Activated T-cell treated with anti-CD3 and anti-CD28 coated beads, Interleukin-2, amount 50 U/mL, for 4 hours (primary cell): Measurements from ENCODE around the gene KLF11. TPM values are rescaled to one million over a fixed set of nuclear protein-coding genes. Genes with fewer than 3 reads are reported as not detected.
A peak's percentile ranks its signal among the peaks of the same experiment; 100 is the strongest.

Experiments
- ATAC-seq, 2 donors: fragments of 200-7000 bp; cut with Tn5 transposase; one replicate each; pipeline ENCODE4 v1.10.0; 2021
- DNase-seq: peaks from one replicate; pipeline ENCODE4 v3.0.0-alpha.2; 2020
- H3K27me3 Mint-ChIP-seq: one replicate; pipeline ENCODE4 v1.8.0; 2021; ENCODE audit warnings: low read depth, mixed read lengths
- H3K36me3 Mint-ChIP-seq: one replicate; pipeline ENCODE4 v1.8.0; 2022; ENCODE audit warnings: mixed read lengths; ENCODE audit not compliant: insufficient read depth
- H3K4me1 Mint-ChIP-seq: one replicate; pipeline ENCODE4 v1.8.0; 2021; ENCODE audit warnings: low read depth, mixed read lengths
- H3K4me3 Mint-ChIP-seq: one replicate; pipeline ENCODE4 v1.8.0; 2021; ENCODE audit warnings: mild to moderate bottlenecking, moderate library complexity, mixed read lengths
- H3K9me3 Mint-ChIP-seq: one replicate; pipeline ENCODE4 v1.8.0; 2021; ENCODE audit warnings: mixed read lengths
- total RNA-seq, 3 donors: library from RNA; stranded (reverse); gene quantifications; one replicate each; pipeline ENCODE4 v1.2.1, GENCODE V29; 2021

The KLF11 gene
- total RNA-seq, 3 donors from 2014 or later, result 5.2 to 10.2 (median 5.7) TPM

DNA sequence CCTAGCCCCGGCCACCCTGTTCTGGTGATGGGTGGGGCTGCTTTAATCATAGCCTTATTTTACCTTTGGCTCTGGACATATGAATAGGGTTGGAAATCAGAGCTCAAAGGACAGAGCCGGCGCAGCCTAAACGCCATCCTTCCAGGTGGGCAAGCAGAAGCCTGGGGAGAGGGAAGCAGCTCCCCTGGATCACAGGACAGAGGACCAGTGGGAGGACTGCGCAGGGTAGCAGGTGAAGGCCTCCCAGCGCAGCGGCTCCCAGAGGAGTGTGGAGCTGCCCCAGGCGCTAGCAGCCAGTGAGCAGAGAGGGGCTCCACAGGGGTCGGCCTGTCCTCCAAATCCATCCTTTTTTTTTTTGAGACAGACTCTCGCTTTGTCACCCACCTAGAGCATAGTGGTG is 53.3 kb downstream of the KLF11 start:
- no peak overlapping the region for H3K4me3 Mint-ChIP-seq
- H3K9me3 Mint-ChIP-seq, result no peaks in the 10 kb centered on the region
- DNase-seq (no peak), ATAC-seq (no peak)
- no peaks in the 10 kb centered on the region for H3K36me3 Mint-ChIP-seq
- H3K27me3 Mint-ChIP-seq, result peaks cover 51% of the 10 kb centered on the region
- no peaks in the 10 kb centered on the region for H3K4me1 Mint-ChIP-seq

DNA sequence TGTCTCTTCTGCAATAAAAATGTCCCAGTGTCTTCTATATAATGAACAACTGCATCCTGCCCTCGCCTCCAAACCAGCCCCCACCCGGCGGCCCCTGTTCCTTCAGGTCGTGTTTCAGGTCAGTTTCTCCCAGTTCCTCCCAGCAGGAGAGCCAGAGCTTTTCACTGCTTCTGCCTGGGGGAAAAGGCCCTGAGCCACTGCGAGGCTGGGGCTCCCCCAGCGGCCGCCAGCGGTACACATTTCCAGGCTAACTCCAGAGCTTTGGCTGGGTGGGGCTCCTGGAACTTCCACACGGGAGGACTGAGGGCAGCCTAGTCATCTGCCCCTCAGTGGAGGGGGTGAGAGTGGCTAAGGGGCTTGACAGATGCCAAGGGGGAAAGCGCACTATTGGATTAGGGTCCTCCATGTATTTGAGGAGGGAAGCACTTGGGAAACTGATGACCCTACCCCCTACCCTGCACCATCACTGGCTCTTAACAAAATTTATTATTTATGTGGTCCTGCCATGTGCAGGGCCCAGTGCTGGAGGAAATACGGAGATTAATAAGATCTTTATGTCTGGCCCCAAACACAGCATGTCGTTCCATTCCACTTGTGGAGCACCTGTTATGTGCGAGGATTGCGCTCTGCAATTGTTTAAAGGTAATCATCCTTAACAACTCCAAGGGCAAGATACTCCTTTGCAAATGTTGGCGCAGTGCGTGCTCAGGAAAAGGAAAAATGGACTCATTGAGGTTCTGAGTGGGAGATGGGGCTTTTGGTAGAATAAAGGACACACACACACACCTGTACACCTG is 54.2 kb downstream of the KLF11 start:
- ATAC-seq, result peak; percentile 88 to 90

DNA sequence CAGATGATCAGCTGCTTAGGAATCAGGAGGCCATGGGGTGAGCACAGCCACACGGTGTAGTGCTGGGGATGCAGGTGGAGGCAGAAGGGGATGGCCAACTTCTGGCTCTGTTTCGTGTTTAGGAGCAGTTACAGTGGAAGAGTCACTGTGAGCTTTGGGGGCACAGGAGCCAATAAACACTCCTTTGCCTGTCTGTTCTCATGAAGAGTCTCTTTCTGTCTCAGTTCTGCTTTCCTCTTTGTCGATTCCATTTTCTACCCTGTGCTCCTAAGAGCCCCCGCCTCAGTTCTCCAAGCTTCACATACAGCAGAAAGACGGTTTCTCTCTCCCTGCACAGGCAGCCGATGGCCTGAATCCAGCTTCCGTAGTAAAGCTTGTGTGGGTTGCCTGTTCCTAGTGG is 58.1 kb downstream of the KLF11 start:
- Mint-ChIP-seq H3K36me3 (no peaks in the 10 kb centered on the region), H3K4me3 (no peak overlapping the region), H3K27me3 (peaks cover 12% of the 10 kb centered on the region), H3K4me1 (no peaks in the 10 kb centered on the region), H3K9me3 (peaks cover 2% of the 10 kb centered on the region)
- DNase-seq (no peak), ATAC-seq (no peak)

More for the DNA sequence above, 54.2 kb downstream of the KLF11 start:
- no peaks in the 10 kb centered on the region for H3K4me1 Mint-ChIP-seq
- no peaks in the 10 kb centered on the region for H3K36me3 Mint-ChIP-seq
- peaks cover 44% of the 10 kb centered on the region for H3K27me3 Mint-ChIP-seq
- no peak overlapping the region for H3K4me3 Mint-ChIP-seq
- peak; percentile 27 for DNase-seq
- H3K9me3 Mint-ChIP-seq, result no peaks in the 10 kb centered on the region

DNA sequence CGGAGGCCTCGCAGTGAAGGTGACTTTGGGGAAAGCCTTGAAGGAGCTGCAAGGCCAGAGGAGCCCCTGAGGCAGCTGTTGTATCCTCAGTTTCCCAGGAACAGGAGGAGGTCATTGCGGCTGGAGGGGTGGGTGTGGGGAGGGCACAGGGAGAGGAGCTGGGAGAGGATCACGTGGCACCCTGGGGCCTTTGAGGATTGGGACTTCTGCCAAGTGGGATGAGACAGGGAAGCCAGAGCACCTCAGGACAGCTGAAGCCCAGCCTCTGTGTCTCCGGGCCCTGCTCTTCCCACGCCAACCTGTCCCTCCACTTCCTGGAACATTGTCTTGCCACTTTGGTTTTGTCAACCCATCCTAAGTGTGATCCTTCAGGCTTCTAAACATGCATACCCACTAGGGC is 59.8 kb downstream of the KLF11 start:
- H3K4me3 Mint-ChIP-seq, result no peak overlapping the region
- ATAC-seq (no peak), DNase-seq (no peak)
- H3K4me1 Mint-ChIP-seq, result no peaks in the 10 kb centered on the region
- H3K27me3 Mint-ChIP-seq, result peaks cover 3% of the 10 kb centered on the region
- H3K36me3 Mint-ChIP-seq, result no peaks in the 10 kb centered on the region
- H3K9me3 Mint-ChIP-seq, result peaks cover 9% of the 10 kb centered on the region

Other genes with a start within 250 kb of the KLF11 start
- 10 to 100 TPM; 23.3 to 29.6 (median 26.4) TPM for gene TAF1B, start 200.1 kb upstream of the KLF11 start, total RNA-seq
- gene GRHL1, start 91.9 kb upstream of the KLF11 start, total RNA-seq, result 1 to 10 TPM; 1.1 to 1.3 (median 1.1) TPM
- under 1 TPM in 1 of 3 donors, not detected in 2; 0.08 TPM for gene CYS1, start 36.9 kb downstream of the KLF11 start, total RNA-seq
- 10 to 100 TPM; 40.9 to 54.9 (median 51.6) TPM for gene RRM2, start 79.2 kb downstream of the KLF11 start, total RNA-seq